Type B pancreatic cell (in vitro differentiated cells): ENCODE measurements around the gene TMEM98. TPM values are rescaled to one million over a fixed set of nuclear protein-coding genes. Genes with fewer than 3 reads are reported as not detected.

Source experiments
- DNase-seq: peaks from one replicate; pipeline ENCODE4 v3.0.0; 2021; ENCODE audit warnings: mixed read lengths; ENCODE audit not compliant: unreplicated experiment; ENCODE audit errors: extremely low spot score
- H3K27ac Mint-ChIP-seq: 2 replicates; pipeline ENCODE4 v1.8.0; 2021; ENCODE audit warnings: mild to moderate bottlenecking, mixed read lengths
- H3K27me3 Mint-ChIP-seq: 2 replicates; pipeline ENCODE4 v1.8.0; 2021; ENCODE audit warnings: mixed read lengths
- H3K36me3 Mint-ChIP-seq: 2 replicates; pipeline ENCODE4 v1.8.0; 2021; ENCODE audit warnings: mixed read lengths
- H3K4me1 Mint-ChIP-seq: one replicate; pipeline ENCODE4 v1.8.0; 2021; ENCODE audit warnings: mixed read lengths; ENCODE audit not compliant: unreplicated experiment
- H3K4me3 Mint-ChIP-seq: 2 replicates; pipeline ENCODE4 v1.8.0; 2021; ENCODE audit warnings: mild to moderate bottlenecking, mixed read lengths
- H3K9me3 Mint-ChIP-seq: 2 replicates; pipeline ENCODE4 v1.8.0; 2021; ENCODE audit warnings: mixed read lengths
- total RNA-seq: library from RNA; stranded (reverse); gene quantifications from 2 replicates; pipeline ENCODE4 v1.2.1, GENCODE V29; 2021; ENCODE audit warnings: low replicate concordance
- TF ChIP-seq, protein P1 (sequence below): fragments of 200-600 bp; sonication (generic); conservative IDR thresholded peaks from 2 replicates; pipeline ENCODE4 v1.5.0; 2021; ENCODE audit warnings: antibody characterized with exemption, mild to moderate bottlenecking

The TMEM98 gene
- total RNA-seq, 1 donor from 2014 or later = 161 TPM

- Mint-ChIP-seq H3K27me3 (no peaks in the 10 kb centered on the region), H3K4me1 (peaks cover 16% of the 10 kb centered on the region), H3K36me3 (no peaks in the 10 kb centered on the region), H3K4me3 (no peak overlapping the region), H3K9me3 (no peaks in the 10 kb centered on the region), H3K27ac (no peak overlapping the region)
- TF ChIP-seq, protein P1, sequence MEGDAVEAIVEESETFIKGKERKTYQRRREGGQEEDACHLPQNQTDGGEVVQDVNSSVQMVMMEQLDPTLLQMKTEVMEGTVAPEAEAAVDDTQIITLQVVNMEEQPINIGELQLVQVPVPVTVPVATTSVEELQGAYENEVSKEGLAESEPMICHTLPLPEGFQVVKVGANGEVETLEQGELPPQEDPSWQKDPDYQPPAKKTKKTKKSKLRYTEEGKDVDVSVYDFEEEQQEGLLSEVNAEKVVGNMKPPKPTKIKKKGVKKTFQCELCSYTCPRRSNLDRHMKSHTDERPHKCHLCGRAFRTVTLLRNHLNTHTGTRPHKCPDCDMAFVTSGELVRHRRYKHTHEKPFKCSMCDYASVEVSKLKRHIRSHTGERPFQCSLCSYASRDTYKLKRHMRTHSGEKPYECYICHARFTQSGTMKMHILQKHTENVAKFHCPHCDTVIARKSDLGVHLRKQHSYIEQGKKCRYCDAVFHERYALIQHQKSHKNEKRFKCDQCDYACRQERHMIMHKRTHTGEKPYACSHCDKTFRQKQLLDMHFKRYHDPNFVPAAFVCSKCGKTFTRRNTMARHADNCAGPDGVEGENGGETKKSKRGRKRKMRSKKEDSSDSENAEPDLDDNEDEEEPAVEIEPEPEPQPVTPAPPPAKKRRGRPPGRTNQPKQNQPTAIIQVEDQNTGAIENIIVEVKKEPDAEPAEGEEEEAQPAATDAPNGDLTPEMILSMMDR = no peak
- DNase-seq = no peak
Observed at GRCh38 chr17:32910769-32911168, 17.2 kb upstream of the TMEM98 start.

GRCh38 chr17:32912218-32912897 lies 15.6 kb upstream of the TMEM98 start:
- peak; percentile 68 for DNase-seq
- H3K4me3 Mint-ChIP-seq = peak overlapping the region; percentile 55
- H3K36me3 Mint-ChIP-seq = no peaks in the 10 kb centered on the region
- peak overlapping the region; percentile 63 for H3K27ac Mint-ChIP-seq
- no peaks in the 10 kb centered on the region for H3K9me3 Mint-ChIP-seq
- no peaks in the 10 kb centered on the region for H3K27me3 Mint-ChIP-seq
- TF ChIP-seq, protein P1 = no peak
- H3K4me1 Mint-ChIP-seq = peaks cover 16% of the 10 kb centered on the region

- Mint-ChIP-seq H3K27me3 (no peaks in the 10 kb centered on the region), H3K27ac (no peak overlapping the region), H3K9me3 (no peaks in the 10 kb centered on the region), H3K4me1 (peaks cover 16% of the 10 kb centered on the region), H3K4me3 (no peak overlapping the region), H3K36me3 (no peaks in the 10 kb centered on the region)
- TF ChIP-seq, protein P1 = no peak
- DNase-seq = peak; percentile 32
Observed at GRCh38 chr17:32913593-32913992, 14.4 kb upstream of the TMEM98 start.

GRCh38 chr17:32914181-32914580 lies 13.8 kb upstream of the TMEM98 start:
- Mint-ChIP-seq H3K36me3 (no peaks in the 10 kb centered on the region), H3K27ac (no peak overlapping the region), H3K9me3 (no peaks in the 10 kb centered on the region), H3K4me1 (peaks cover 16% of the 10 kb centered on the region), H3K4me3 (no peak overlapping the region), H3K27me3 (no peaks in the 10 kb centered on the region)
- TF ChIP-seq, protein P1 = no peak
- no peak for DNase-seq

- TF ChIP-seq, protein P1 = no peak
- no peak overlapping the region for H3K4me3 Mint-ChIP-seq
- peaks cover 9% of the 10 kb centered on the region for H3K4me1 Mint-ChIP-seq
- no peak overlapping the region for H3K27ac Mint-ChIP-seq
- H3K36me3 Mint-ChIP-seq = no peaks in the 10 kb centered on the region
- DNase-seq = no peak
- no peaks in the 10 kb centered on the region for H3K27me3 Mint-ChIP-seq
- no peaks in the 10 kb centered on the region for H3K9me3 Mint-ChIP-seq
Observed at GRCh38 chr17:32915245-32915644, 12.7 kb upstream of the TMEM98 start.

GRCh38 chr17:32916134-32916533 lies 11.8 kb upstream of the TMEM98 start:
- Mint-ChIP-seq H3K4me1 (peaks cover 9% of the 10 kb centered on the region), H3K36me3 (no peaks in the 10 kb centered on the region), H3K9me3 (no peaks in the 10 kb centered on the region), H3K27ac (no peak overlapping the region), H3K27me3 (no peaks in the 10 kb centered on the region), H3K4me3 (no peak overlapping the region)
- no peak for DNase-seq
- TF ChIP-seq, protein P1 = no peak
